GM21447 (cell line): ENCODE results near the gene GPR35.

Experiments used
- ATAC-seq: cut with Tn5 transposase; IDR thresholded peaks from one replicate; pipeline ENCODE4 v1.9.1; 2021; ENCODE audit not compliant: unreplicated experiment

The GPR35 gene

GRCh38 chr2:240588669-240589068, 36.6 kb upstream of the GPR35 start:
- no peak for ATAC-seq

DNA sequence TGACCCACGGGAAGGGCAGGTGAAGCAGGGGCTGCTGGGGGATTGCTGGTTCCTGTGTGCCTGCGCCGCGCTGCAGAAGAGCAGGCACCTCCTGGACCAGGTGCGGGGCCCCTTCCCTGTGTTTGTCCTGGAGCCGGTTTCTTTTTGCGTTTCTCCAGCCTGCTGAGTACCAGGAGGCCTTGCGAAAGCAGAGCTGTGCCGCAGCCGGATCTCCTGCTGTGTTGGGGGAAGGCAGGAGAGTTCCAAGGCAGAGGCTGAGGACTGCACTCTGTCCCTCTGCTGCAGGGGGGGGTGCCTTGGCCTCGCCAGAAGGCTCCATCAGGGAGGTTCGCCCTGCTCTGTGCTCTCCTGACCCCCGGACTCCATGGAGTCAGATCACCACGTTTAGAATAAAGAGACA, 35.9 kb upstream of the GPR35 start:
- ATAC-seq = no peak

DNA sequence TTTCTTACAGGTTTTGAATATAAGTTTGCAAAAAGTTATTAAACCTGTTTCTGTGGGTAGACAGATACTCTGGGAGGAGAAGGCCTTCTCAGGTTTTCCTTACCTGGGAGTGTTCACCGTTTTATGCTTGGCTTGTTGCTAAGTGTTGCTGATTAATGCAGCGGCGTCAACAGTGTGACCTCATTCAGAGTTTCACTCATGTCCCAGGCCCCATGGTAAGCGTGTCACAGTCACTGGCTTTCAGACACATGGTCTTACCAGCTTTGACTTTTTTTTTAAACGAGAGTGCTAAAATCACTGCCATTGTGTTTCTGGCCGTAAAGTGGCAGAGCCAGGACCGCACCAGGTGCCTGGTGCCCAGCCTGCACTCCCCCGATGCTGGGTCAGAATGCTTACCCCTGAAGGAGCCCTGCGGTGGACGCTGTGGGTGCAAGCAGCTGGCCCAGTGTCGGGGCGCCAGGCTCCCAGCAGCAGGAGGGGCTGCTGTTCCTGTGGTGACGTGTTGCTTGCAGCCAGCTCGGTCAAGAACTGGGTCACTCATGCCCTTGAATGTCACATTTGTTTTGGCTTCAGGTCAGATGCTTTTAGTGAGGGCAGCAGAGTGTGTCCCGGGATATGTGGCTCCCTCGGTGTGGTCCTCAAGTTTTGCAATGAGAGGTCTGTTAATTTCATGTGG, 35.3 kb upstream of the GPR35 start:
- ATAC-seq = no peak

GRCh38 chr2:240590681-240591111, 34.6 kb upstream of the GPR35 start:
- no peak for ATAC-seq

- ATAC-seq = no peak
Observed at GRCh38 chr2:240591226-240591625, 34.1 kb upstream of the GPR35 start.

DNA sequence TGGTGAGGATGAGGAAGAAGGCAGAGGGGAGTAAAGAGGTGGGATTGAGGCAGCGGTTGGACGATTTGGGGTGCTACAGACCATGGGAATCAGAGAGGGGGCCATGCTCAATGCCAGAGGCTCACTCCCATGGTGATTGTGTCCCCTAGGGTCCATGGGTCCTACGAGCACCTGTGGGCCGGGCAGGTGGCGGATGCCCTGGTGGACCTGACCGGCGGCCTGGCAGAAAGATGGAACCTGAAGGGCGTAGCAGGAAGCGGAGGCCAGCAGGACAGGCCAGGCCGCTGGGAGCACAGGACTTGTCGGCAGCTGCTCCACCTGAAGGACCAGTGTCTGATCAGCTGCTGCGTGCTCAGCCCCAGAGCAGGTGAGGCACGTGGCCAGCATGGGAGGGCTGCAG, 33.5 kb upstream of the GPR35 start:
- ATAC-seq = no peak

DNA sequence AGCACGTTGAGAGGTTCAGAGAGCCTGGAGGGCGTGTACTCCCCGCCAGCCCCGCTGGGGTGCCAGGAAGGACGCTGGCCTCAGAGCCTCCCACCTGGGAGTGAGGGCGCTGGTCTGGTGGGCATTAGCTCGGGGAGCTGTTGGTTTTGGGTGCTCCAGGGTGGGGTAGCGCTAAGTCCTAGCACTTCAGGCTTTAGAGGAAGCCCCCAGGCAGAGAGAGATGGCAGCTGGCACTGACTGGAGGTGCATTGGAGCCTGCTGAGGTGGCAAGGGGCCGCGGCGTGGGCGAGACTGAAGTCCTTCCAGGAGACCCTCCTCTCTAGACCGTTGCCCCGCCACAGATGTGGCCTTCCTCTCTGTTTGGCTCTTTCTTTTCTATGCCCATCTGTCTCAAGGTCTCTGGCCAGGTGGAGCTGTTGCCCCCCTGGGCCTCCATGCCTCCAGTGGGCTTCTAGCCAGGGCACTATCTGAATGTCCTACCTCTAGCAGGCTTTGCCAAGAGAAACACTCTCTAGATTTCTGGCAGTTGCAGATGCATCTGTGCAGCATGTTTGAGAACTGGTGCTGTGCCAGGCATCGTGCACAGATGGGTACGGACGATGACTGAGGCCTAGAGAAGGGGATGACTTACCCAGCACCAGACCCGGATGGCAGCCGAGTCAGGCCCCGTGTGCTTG, 32.1 kb upstream of the GPR35 start:
- ATAC-seq = no peak

GRCh38 chr2:240593703-240594451, 31.4 kb upstream of the GPR35 start:
- ATAC-seq = no peak

DNA sequence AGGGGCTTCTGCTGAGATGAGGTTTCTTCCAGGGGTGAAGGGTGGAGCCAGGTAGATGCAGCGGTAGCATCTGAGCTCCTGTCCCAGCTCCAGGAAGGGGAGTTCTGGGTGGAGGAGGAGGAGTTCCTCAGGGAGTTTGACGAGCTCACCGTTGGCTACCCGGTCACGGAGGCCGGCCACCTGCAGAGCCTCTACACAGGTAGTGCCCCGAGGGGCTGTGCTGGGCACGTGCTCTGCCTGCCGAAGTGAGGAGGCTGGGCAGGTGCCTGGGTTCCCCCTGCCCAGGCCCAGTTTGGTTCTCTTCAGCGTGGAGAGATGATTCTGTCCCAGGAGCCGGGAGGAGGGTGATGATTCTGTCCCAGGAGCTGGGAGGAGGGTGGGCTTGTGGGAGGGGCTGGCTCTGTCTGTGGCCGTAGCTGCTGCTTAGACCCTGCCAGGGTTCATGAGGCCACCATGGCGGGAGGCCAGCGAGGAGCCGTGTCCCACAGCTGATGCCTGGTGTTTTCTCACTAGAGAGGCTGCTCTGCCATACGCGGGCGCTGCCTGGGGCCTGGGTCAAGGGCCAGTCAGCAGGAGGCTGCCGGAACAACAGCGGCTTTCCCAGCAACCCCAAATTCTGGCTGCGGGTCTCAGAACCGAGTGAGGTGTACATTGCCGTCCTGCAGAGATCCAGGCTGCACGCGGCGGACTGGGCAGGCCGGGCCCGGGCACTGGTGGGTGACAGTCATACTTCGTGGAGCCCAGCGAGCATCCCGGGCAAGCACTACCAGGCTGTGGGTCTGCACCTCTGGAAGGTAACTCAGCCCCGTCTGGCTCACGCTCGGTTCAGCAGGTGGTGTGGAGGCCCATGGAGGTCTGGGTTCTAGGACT, 30.5 kb upstream of the GPR35 start:
- ATAC-seq = no peak

- ATAC-seq = no peak
Observed at GRCh38 chr2:240595381-240596079, 29.8 kb upstream of the GPR35 start.

DNA sequence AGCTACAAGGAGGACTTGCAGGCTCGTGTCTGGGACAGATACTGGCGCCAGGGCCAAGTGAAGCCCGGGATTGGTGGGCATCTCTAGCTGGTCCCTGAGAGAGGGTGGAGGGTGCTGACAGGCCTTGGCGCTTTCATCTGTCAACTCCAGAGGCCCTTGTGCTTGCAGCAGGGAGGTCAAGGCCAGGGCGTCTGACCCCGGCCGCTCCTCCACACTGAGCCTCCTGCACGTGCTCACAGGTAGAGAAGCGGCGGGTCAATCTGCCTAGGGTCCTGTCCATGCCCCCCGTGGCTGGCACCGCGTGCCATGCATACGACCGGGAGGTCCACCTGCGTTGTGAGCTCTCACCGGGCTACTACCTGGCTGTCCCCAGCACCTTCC, 29.2 kb upstream of the GPR35 start:
- no peak for ATAC-seq

- ATAC-seq = no peak
Observed at GRCh38 chr2:240596491-240596931, 28.8 kb upstream of the GPR35 start.

GRCh38 chr2:240597054-240597418, 28.2 kb upstream of the GPR35 start:
- no peak for ATAC-seq

DNA sequence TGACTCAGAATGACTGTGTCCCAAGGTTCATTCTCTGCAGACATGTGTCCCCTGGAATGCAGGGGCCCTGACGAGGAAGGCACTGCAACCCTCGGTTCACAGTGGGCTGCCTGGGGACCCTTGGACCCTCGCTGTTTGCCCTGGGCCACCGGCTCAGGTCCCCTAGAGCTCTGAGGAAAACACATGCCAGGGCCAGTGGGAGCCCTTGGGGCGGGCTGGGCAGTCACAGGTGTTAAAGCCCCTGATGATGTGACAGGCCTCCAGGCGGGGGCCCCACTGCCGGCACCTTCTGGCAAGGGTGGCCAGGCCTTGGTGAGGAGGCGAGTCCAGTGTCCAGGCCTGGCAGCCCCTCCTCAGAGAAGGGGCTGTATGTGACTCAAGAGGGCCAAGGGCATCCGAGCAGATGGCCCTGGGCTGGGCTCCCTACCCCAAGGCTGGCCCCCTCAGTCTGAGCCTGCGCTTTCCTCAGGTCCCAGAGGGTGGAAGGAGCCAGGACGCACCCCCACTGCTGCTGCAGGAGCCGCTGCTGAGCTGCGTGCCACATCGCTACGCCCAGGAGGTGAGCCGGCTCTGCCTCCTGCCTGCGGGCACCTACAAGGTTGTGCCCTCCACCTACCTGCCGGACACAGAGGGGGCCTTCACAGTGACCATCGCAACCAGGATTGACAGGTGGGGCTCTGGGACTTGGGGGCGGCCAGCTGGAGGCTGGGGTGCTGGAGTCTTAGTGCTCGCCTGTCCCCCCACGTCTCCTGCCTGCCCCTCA, 27.7 kb upstream of the GPR35 start:
- no peak for ATAC-seq

GRCh38 chr2:240598311-240598911, 26.9 kb upstream of the GPR35 start:
- no peak for ATAC-seq

GRCh38 chr2:240599141-240599583, 26.1 kb upstream of the GPR35 start:
- ATAC-seq = no peak

DNA sequence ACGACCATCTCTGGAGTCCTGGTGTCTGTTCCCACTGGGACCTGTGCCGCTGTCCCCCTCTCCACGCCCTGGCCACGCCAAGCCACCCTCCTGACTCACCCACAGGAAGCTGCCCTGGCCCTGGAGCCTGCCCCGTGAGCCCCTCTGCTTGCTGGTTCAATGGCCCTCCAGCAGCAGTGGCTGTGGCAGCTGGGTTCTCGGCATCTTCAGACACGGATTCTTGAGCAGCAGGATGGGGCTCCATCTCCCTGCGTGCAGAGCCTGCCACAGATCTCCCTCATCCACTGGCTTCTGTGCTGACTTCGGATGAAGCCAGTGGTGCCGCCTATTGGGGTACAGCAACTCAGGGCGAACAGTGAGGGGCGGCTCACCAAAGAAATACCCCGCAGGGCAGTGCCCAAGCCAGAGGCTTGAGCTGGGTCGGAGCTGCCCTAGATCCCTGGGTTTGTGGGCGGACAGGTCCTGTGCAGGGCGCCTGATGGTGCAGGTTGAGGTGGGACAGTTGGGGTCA, 24.8 kb upstream of the GPR35 start:
- ATAC-seq = no peak

- ATAC-seq = no peak
Observed at GRCh38 chr2:240601061-240601830, 24.0 kb upstream of the GPR35 start.

DNA sequence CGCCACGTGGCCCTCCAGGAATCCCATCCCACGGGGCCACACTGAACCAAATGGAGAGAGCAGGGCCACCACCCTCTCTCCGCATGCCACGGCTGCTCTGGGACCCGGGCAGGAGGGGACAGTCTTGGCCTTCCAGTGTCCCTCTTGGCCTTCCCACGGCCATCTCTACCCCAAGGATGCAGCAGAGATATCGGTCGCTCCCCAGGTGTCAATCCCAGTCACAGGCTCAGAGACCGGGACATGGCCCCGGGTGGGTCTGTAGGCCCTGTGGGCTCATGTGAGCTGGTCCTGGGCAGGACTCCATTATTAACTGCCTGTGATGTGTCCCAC, 23.5 kb upstream of the GPR35 start:
- ATAC-seq = no peak
